Effector memory CD8-positive, alpha-beta T cell (primary cell): ENCODE data around the gene MAEA.
"Not testable (repeated sequence)": the region's sequence is repeated elsewhere in the genome, so short reads cannot be mapped to it uniquely, and the experiment has no call there.

ENCODE experiments used
- ATAC-seq: fragments of 150-1000 bp; cut with Tn5 transposase; replicated peaks from 2 replicates; pipeline ENCODE4 v1.10.0; 2021; ENCODE audit warnings: mild to moderate bottlenecking, moderate library complexity
- DNase-seq, 3 experiments: peaks; one replicate each; pipeline ENCODE4 v3.0.0; 2021
- H3K27ac Mint-ChIP-seq, 2 donors: one replicate each; pipeline ENCODE4 v1.8.0; 2022; ENCODE audit warnings: mild to moderate bottlenecking in 2 of 2, mixed read lengths in 2 of 2, moderate library complexity in 2 of 2
- H3K27me3 Mint-ChIP-seq, 2 donors: one replicate each; pipeline ENCODE4 v1.8.0; 2022; ENCODE audit warnings: mixed read lengths in 2 of 2
- H3K36me3 Mint-ChIP-seq: one replicate; pipeline ENCODE4 v1.8.0; 2022; ENCODE audit warnings: mild to moderate bottlenecking, moderate library complexity, mixed read lengths; ENCODE audit not compliant: insufficient read depth
- H3K4me1 Mint-ChIP-seq, 2 donors: one replicate each; pipeline ENCODE4 v1.8.0; 2022; ENCODE audit warnings: low read depth in 2 of 2, mixed read lengths in 2 of 2
- H3K4me3 Mint-ChIP-seq, 2 donors: one replicate each; pipeline ENCODE4 v1.8.0; 2022; ENCODE audit warnings: mild to moderate bottlenecking in 2 of 2, mixed read lengths in 2 of 2, moderate library complexity in 2 of 2
- H3K9me3 Mint-ChIP-seq, 2 donors: one replicate each; pipeline ENCODE4 v1.8.0; 2022; ENCODE audit warnings: mixed read lengths in 2 of 2

Gene MAEA

DNA sequence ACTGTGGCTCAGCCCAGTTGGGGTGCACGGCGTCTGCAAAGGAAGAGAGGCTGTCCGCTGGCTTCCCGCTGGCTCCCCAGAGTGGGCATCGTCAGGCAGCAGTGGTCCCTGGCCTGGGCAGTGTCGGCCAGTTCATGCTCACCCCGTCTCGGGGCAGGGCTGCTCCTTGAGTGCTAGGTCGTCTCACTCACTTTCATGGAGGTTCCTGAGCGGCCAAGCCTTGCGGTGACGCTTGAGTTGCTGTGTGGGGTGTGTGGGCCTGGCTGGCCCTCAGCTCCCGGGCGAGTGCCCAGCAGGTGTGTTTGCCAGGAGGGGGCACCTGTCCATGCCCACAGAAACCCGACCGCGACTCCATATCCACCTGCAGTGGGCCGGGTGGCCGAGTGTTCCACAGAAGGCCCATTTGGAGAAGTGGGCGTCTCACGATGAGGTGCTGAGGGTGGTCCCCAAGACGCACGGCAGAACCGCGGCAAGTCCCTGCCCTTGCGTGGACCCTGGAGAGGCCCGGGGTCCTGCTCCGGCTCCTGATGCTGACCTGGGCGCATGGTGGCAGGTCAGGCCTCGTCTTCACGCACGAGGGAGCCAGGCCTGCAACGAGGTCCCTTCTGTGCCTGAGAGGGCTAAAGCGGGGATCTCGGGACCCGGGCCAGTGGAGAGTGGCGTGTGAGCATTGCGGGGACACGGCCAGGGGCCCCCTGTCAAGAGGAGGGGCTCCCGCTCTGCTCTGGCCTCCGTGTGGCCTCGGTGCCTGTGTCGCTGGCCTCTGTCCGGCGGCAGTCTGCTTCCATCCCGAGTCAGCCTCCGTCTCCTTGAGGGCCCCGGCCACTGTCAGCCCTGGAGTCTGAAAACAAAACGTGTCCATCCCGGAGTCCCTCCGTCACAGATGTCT, 38.8 kb downstream of the MAEA start:
- no peak for DNase-seq
- ATAC-seq: no peak
- Mint-ChIP-seq H3K4me3 (peak overlapping the region in 1 of 2 donors; percentile 87), H3K36me3 (peaks cover 52% of the 10 kb centered on the region), H3K9me3 (no peaks in the 10 kb centered on the region), H3K27ac (peak overlapping the region; percentile 93 to 98), H3K27me3 (no peaks in the 10 kb centered on the region), H3K4me1 (peaks cover 21 to 31% of the 10 kb centered on the region in 2 donors)

DNA sequence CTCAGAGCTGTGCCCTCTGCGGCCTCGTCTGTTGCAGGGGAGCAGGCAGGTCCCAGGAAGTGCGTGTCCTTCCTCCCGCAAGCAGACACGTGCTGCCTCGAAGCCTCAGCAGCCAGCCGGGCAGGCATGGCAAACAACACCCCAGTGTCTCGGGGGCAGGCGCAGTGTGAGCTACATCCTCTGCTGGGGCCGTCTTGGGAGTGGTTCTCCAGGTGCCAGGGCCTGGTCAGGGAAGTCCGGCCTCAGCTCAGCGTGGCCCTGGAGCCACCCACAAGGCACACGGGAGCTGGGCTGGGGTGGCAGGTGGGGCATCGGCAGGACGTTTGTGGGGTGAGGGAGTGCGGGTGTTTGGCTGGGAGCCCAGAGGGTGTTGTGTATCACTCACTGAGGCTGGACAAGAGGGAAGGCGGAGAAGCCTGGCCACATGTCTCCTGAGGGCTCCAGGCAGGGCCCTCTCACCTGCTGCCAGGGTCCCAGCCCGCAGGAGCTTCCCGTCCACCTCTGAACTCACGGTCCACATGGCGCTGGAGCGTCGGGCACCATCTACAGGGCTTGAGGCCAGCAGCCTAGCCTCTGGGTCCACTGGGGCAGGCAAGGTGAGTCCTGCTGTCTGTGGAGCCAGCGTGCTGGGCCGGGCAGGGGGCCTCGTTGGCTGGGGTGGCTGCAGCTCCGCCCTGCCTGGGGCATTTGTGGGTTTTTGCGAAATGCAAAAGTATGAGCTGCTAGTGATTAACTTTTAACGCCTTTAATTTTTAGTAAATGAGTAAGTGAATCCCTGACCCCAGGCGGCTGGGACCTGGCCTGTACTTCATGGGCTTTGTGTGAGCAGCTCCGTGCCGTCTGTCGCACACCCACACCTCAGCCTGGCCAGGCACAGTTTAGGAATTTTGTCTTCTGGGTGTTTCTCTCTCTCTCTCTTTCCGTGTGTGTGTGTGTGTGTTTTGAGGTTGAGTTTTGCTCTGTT, 40.0 kb downstream of the MAEA start:
- ATAC-seq (peak; percentile 64), DNase-seq (peak; percentile 29 to 63 (median 61))
- no peaks in the 10 kb centered on the region for H3K27me3 Mint-ChIP-seq
- H3K4me3 Mint-ChIP-seq: peak overlapping the region; percentile 53 to 87
- peaks cover 53% of the 10 kb centered on the region for H3K36me3 Mint-ChIP-seq
- peaks cover 23 to 35% of the 10 kb centered on the region in 2 donors for H3K4me1 Mint-ChIP-seq
- peak overlapping the region; percentile 93 to 98 for H3K27ac Mint-ChIP-seq
- H3K9me3 Mint-ChIP-seq: no peaks in the 10 kb centered on the region

DNA sequence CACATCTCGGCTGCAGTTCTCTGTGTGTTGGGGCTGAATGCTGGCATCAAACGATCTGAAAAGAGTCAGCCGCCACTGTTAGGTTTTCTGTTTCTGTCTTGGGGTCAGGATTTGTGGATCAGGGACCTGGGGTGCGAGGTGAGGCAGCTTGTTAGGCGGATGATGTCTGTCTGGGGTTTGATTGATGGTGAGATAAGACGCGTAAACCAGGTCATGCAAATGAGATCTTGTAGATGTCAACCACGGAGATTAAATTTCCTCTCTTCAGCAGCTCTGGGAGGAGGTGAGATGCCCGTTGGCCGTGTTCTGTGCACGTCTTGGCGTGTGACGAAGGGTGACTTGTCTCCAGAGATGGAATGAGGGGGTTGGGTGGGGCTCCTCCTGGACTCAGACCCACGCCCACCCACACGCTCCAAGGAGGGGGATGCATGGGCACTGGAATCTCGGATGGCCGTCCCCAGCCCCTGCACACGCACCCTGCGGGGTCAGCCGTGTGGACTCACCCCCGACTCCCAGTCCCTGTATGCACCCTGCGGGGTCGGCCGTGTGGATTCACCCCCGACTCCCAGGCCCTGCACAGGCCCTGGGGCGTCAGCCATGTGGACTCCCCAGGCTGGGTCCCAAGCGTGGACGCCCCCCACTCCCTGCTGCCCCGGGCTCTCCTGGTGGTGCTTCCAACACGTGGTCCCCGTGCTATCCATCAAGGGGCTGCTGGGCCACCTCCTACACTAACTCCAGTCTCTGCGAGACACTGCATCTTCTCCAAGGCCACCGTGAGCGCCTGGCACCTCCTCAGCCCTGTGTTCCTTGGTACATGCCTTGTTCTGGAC, 41.3 kb downstream of the MAEA start:
- Mint-ChIP-seq H3K27ac (peak overlapping the region; percentile 93 to 98), H3K4me3 (peak overlapping the region; percentile 68 to 87), H3K36me3 (peaks cover 55% of the 10 kb centered on the region), H3K27me3 (no peaks in the 10 kb centered on the region), H3K4me1 (peaks cover 29 to 39% of the 10 kb centered on the region in 2 donors), H3K9me3 (no peaks in the 10 kb centered on the region)
- DNase-seq (peak; percentile 48 to 69 (median 63)), ATAC-seq (peak; percentile 73)

DNA sequence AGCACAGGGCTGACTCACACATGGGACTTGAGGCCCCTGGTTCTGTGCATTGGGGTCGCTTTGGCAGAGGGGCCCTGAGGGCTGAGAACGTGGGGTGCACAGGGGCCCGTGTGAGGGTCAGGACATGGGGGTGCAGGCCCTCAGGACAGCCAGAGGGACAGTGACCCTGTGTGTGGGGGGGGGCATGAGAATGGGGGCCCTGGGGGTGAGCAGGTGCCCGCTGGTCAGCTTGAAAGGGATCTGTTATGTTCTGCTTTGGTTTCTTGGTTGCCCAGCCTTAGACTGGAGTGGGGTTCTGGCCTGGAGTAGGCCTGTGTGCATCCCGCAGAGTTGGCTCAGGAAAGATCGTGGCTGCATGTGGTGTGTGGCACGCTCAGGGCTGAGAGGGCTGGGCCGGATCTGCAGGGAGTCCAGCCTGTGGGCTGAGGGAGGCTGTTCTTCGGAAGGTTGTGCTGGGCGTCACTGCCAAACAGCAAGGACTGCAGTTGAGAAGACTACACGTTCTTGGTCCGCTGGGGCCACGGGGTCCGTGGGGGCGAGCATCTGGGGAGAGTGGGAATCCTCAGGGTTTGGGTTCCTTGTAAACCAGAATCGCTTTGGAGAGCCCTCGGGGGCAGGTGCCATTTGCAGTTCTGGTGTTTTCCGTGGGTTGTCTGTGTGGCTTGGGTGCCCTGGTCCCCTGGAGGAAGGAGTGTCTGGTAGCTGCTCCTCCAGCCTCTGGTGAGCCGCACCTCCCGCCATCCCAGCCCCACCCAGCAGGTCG, 42.1 kb downstream of the MAEA start:
- ATAC-seq (no peak), DNase-seq (no peak)
- H3K4me1 Mint-ChIP-seq: peaks cover 29 to 44% of the 10 kb centered on the region in 2 donors
- H3K27me3 Mint-ChIP-seq: no peaks in the 10 kb centered on the region
- H3K4me3 Mint-ChIP-seq: peak overlapping the region; percentile 60 to 87
- peak overlapping the region in 1 of 2 donors; percentile 98 for H3K27ac Mint-ChIP-seq
- no peaks in the 10 kb centered on the region for H3K9me3 Mint-ChIP-seq
- peaks cover 53% of the 10 kb centered on the region for H3K36me3 Mint-ChIP-seq

DNA sequence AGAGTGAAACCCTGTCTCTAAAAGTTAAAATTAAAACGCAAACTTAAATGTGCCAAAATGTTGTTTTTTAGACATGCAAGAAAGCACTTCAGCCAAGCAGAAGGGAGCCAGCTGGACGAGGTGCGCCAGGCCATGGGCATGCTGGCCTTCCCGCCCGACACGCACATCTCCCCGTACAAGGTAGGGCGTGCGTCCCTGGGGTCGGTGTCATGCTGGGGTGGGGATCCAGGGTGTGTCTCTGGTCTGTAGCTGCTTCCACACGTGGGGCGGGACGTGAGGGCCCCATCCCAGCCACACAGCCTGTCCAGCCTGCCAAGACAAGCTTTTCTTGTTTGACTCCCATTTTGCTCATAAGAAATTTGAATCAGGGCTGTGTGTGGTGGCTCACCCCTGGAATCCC, 43.0 kb downstream of the MAEA start:
- H3K27ac Mint-ChIP-seq: peak overlapping the region in 1 of 2 donors; percentile 98
- H3K4me1 Mint-ChIP-seq: peaks cover 31 to 54% of the 10 kb centered on the region in 2 donors
- peaks cover 60% of the 10 kb centered on the region for H3K36me3 Mint-ChIP-seq
- H3K4me3 Mint-ChIP-seq: no peak overlapping the region
- ATAC-seq (no peak), DNase-seq (no peak)
- H3K27me3 Mint-ChIP-seq: no peaks in the 10 kb centered on the region
- H3K9me3 Mint-ChIP-seq: no peaks in the 10 kb centered on the region

DNA sequence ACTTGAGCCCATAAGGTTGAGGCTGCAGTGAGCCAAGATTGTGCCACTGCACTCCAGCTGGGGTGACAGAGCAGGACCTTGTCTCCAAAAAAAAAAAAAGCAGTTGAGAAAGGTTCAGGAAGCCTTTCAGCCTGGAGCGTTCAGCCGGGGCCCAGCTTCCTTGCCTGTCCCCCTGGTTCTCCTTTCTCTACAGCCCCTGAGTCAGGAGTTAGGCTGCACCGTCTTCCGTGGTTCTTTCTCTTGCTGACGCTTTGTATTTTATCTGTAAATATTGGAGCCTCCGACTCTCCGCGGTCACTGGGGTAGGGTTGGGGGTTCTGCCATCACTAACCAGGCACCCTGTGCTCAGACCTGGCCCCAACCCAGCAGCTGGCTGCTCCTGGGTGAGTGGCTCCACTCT, 43.6 kb downstream of the MAEA start:
- no peak for ATAC-seq
- Mint-ChIP-seq H3K27me3 (no peaks in the 10 kb centered on the region), H3K4me1 (peaks cover 33 to 53% of the 10 kb centered on the region in 2 donors)

DNA sequence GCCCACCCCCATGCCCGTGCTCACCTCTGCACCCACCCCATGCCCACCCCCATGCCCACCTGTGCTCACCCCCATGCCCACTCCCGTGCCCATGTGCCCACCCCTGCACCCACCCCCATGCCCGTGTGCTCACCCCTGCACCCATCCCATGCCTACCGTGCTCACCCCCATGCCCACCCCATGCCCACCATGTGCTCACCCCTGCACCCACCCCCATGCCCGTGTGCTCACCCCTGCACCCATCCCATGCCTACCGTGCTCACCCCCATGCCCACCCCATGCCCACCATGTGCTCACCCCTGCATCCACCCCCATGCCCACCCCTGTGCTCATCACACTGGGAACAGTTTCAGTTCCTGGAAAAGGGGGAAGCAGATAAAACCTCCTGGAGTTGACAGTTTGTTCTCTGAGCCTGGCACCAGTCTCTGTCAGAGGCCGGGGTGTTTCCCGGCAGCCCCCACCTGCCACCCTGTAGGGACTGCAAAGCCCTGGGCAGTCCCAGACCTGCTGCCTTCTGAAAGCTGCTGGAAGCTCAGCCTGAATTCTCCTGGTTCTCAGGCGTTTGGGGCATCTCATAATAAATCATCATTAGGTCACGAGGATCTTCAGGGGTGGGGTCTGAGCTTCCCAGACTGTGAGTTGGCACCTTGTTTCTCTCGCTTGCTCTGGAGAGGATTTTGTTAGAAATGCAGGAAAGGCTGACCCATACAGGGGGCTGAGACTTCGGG, 44.3 kb downstream of the MAEA start:
- H3K9me3 Mint-ChIP-seq, DNase-seq, H3K4me3 Mint-ChIP-seq, ATAC-seq, H3K27me3 Mint-ChIP-seq: not testable (repeated sequence)
- peaks cover 71% of the 10 kb centered on the region for H3K36me3 Mint-ChIP-seq
- H3K27ac Mint-ChIP-seq: peak overlapping the region; percentile 17 to 88
- H3K4me1 Mint-ChIP-seq: peaks cover 32 to 51% of the 10 kb centered on the region in 2 donors

More for the DNA sequence above, 43.6 kb downstream of the MAEA start:
- H3K4me3 Mint-ChIP-seq: no peak overlapping the region
- peaks cover 65% of the 10 kb centered on the region for H3K36me3 Mint-ChIP-seq
- no peak overlapping the region for H3K27ac Mint-ChIP-seq
- no peak for DNase-seq
- no peaks in the 10 kb centered on the region for H3K9me3 Mint-ChIP-seq

DNA sequence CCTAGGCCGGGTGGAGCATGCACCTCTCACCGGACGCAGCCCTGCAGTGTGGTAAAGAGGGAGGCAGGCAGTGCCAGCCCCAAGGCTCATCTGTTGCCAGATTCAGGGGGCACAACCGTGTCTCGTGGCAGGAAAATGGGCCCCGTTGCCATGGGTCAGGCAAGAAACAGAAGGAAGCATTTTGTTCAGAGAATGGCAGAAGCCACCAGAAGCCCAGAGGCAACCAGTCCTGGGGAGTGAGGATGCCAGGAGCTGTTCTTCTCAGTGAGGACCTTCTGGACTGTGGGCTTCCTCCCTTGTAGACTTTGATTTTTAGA, 44.8 kb downstream of the MAEA start:
- Mint-ChIP-seq H3K27ac (peak overlapping the region; percentile 17 to 88), H3K4me3 (no peak overlapping the region), H3K36me3 (peaks cover 71% of the 10 kb centered on the region), H3K9me3 (no peaks in the 10 kb centered on the region), H3K4me1 (peaks cover 27 to 46% of the 10 kb centered on the region in 2 donors), H3K27me3 (no peaks in the 10 kb centered on the region)
- DNase-seq (no peak), ATAC-seq (no peak)

DNA sequence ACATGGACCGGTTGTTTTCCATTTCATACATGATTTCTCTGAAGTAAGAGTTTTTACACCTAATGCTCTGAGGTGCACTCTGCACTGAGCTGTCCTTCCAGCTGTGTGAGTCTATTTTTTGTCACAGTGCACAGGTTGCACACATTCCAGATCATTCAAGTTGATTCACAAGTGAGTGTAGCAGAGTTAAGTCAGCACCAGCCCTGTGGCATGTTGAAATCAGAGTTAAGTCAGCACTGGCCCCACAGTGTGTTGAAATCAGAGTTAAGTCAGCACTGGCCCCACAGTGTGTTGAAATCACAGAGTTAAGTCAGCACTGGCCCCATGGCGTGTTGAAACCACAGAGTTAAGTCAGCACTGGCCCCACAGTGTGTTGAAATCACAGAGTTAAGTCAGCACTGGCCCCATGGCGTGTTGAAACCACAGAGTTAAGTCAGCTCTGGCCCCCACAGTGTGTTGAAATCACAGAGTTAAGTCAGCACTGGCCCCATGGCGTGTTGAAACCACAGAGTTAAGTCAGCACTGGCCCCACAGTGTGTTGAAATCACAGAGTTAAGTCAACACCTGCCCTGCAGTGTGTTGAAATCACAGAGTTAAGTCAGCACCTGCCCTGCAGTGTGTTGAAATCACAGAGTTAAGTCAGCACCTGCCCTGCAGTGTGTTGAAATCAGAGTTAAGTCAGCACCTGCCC, 45.6 kb downstream of the MAEA start:
- not testable (repeated sequence) for DNase-seq, H3K9me3 Mint-ChIP-seq, ATAC-seq, H3K27me3 Mint-ChIP-seq, H3K4me3 Mint-ChIP-seq
- Mint-ChIP-seq H3K36me3 (peaks cover 67% of the 10 kb centered on the region), H3K4me1 (peaks cover 22 to 41% of the 10 kb centered on the region in 2 donors), H3K27ac (peak overlapping the region; percentile 17 to 88)

DNA sequence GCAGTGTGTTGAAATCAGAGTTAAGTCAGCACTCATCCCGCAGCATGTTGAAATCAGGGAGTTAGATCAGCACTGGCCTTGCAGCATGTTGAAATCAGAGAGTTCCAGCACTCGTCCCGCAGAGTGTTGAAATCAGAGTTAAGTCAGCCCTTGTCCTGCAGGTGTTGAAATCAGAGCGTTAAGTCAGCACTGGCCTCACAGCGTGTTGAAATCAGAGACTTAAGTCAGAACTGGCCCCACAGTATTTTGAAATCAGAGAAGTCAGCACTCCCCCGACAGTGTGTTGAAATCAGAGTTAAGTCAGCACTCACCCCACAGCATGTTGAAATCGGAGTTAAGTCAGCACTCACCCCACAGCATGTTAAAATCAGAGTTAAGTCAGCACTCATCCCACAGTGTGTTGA, 46.4 kb downstream of the MAEA start:
- H3K4me1 Mint-ChIP-seq: peaks cover 16 to 35% of the 10 kb centered on the region in 2 donors
- H3K9me3 Mint-ChIP-seq: no peaks in the 10 kb centered on the region
- H3K27me3 Mint-ChIP-seq: no peaks in the 10 kb centered on the region
- peak overlapping the region in 1 of 2 donors; percentile 89 for H3K27ac Mint-ChIP-seq
- H3K36me3 Mint-ChIP-seq: peaks cover 66% of the 10 kb centered on the region
- no peak for DNase-seq
- no peak overlapping the region for H3K4me3 Mint-ChIP-seq
- no peak for ATAC-seq

DNA sequence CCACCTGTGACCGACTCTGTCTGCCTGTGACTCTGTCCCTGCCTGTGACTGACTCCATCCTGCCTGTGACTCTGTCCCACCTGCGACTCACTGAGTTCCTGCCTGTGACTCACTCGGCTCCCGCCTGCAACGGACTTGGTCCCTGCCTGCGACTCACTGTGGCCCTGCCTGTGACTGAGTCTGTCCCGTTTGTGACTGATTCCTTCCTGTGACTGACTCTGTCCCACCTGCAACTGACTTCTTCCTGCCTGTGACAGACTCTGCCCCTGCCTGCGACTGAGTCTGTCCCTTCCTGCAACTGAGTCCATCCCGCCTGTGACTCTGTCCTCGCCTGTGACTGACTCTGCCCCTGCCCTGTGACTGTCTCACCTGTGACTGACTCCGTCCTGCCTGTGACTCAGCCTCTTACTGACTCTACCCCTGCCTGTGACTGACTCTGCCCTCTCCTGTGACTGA, 47.7 kb downstream of the MAEA start:
- Mint-ChIP-seq H3K4me1 (peaks cover 12 to 25% of the 10 kb centered on the region in 2 donors), H3K36me3 (peaks cover 55% of the 10 kb centered on the region), H3K9me3 (no peaks in the 10 kb centered on the region), H3K27me3 (no peaks in the 10 kb centered on the region), H3K27ac (peak overlapping the region; percentile 22 to 89), H3K4me3 (peak overlapping the region in 1 of 2 donors; percentile 24)
- no peak for DNase-seq
- peak; percentile 63 for ATAC-seq
